Measurements from ENCODE around the gene FAM162B.
"Not testable (repeated sequence)": the region's sequence is repeated elsewhere in the genome, so short reads cannot be mapped to it uniquely, and the experiment has no call there.

Gene FAM162B

GRCh38 chr6:116764961-116765841 is at the start of gene FAM162B:
Gene FAM162B, minus strand, starts transcription at chr6:116765719. Its CDS starts 143 bp downstream, at chr6:116765576.
- DNase-seq = no peak

- DNase-seq = no peak
Observed at GRCh38 chr6:116812051-116812650, 46.6 kb upstream of the FAM162B start.

GRCh38 chr6:116801971-116802370 is 36.5 kb upstream of the FAM162B start:
- DNase-seq = no peak

DNA sequence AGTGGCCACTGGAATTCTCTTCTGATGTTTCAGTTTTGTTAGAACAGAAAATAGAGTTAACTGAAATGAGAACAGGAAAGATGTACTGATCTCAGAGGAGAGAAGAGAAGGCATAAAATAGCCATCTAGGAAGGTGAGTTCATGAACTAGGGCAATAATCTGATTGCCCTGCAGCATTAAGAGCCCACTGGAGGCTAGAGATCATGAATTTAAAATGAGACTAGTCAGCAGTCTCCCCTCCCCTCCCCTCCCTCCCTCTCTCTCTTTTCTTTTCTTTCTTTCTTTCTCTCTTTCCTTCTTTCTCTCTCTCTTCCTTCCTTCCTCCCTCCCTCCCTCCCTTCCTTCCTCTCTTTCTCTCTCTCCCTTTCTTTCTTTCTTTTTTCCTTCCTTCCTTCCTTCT is 34.4 kb upstream of the FAM162B start:
- no peak for DNase-seq

DNA sequence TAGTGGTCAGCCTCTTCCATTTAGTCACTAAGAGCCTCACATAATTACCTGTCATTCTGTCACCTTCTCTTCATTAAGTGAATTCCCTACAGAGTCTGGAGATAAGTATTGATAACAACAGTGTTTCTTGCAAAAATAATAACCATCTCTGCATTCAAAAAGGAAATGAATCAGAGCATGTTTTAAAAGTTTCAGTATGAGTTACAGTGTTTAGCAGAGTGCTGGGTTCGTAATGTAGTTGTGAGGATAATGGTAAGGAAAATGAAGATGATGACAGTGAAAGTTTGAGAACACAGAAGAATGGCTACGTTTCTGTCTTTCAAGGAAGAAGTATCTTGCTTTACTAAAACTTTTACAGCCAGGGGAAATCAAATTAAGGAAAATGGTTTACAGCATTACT is 32.1 kb upstream of the FAM162B start:
- no peak for DNase-seq

DNA sequence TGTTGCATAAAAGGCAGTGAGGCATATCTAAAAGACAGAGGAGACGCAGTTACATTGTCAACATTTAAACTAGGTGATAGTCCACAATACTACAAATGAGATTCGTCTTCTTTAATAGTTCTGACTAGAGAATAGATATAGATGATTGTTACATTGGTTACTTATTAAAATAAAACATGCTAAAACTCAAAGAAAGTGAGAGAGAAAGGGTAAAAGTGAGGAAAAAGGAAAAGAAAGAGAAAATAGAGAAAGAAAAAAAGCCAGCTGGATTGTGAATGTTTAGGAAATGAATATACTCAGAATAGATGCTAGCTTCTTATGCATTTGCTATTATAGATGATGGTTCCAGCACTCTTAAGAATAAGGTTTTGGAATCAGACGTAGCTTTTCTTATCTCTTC is 27.7 kb upstream of the FAM162B start:
- no peak for DNase-seq

DNA sequence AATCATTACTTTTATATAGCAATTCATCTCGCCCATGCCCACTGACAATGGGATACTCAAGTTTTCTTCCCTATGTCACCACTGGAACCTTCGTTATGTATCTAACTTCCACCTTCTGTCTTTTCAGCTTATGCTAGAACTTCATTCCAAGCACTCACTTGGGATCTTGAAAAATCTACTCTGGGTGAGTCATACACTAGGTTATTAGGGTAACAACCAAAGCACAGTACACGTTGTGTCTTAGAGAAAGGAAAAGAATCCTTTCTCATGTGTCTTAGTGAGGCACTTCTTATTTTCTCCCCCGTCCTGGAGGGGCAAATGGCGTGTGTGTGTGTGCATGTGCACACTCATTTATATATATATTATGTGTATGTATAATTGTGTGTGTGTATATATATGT is 18.3 kb upstream of the FAM162B start:
- no peak for DNase-seq

- no peak for DNase-seq
Observed at GRCh38 chr6:116779573-116780164, 14.2 kb upstream of the FAM162B start.

GRCh38 chr6:116773886-116774285 is 8.4 kb upstream of the FAM162B start:
- DNase-seq = no peak

- DNase-seq = no peak
Observed at GRCh38 chr6:116772450-116772849, 6.9 kb upstream of the FAM162B start.

GRCh38 chr6:116767715-116768114 is 2.2 kb upstream of the FAM162B start:
- no peak for DNase-seq

DNA sequence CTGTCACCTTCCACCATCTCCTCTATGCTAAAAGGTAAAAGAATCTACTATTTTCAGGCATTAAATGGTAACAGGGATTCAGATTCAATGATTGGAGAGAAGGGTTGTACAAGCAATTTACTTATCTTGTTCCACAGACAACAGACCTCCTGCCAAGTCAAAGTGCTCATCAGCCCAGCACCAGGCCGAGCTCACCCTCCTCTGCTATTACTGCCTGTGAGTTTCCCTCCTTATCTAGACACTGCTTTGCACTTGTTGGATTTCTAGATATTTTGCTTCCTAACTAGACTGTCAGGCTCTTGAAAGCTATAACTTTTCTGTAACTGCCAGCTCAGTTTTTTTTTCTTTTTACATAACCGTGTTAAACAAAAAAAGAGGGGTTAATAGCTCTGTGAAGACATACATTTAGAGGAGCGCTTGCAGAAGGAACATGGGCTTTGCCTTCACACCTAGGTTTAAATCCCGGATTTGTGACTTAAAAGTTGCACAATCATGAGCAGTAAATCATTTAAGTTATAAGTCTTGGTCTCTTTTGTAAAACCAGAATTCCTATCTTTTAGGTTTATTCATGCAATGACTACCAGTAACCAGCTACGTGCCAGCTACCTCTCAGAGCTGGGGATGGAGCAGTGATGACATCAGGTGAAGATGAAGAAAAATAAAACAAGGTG is 1.1 kb upstream of the FAM162B start:
- DNase-seq = no peak

GRCh38 chr6:116764629-116764960 is 924 bp downstream of the FAM162B start:
- DNase-seq = no peak

DNA sequence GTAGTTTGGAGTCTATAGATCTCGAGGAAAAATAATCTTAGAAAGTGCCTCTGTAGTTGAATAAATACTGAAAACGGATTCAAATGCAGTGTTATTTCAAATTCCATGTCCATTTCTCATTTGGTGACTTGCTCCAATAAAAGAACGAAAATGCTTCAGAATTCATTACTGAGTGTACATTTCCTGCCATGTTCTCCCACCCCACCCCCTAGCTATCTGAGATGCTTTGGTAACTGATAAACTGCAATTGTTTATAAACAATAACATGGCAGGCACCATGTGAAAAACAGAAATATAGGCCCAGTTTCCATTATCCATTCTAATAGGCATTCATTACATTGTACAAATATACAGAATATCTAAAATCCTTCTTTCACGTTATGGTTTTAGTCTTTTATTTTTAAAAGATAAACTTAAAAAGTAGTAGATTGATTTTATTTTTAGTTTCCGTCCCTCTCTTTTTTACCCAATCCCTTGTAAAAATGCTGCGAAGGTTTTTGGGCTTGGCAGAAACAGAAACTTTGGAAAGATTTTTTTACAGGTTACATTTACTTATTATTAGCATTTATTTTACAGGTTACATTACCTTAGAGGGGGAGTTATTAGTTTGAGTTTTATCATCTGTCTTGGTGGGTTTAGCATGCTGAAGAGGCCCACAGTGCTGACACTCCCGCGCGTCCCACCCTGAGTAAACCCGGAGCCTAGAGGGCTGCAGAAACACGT is 1.5 kb downstream of the FAM162B start:
- no peak for DNase-seq

GRCh38 chr6:116763048-116763447 is 2.5 kb downstream of the FAM162B start:
- no peak for DNase-seq

GRCh38 chr6:116762235-116762634 is 3.3 kb downstream of the FAM162B start:
- no peak for DNase-seq

- DNase-seq = no peak
Observed at GRCh38 chr6:116761779-116762178, 3.7 kb downstream of the FAM162B start.

DNA sequence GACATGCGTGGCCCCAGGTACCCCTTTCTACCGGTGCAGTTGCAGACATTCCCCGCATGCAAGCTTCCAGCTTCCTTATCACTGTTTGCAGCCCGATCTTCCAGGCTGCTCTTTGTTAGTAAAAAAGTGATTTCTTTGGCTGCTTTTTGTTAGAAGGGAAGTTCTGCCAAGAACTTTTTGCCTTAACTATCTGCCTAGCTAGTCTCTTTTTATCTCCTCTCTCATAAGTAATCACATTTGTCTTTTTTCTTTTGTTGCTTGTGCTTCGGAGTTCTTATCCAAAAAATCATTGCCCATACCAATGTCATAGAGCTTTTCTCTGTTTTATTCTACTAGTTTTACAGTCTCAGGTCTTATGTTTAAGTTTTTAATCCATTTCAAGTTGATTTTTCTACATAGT is 20.3 kb downstream of the FAM162B start:
- no peak for DNase-seq

DNA sequence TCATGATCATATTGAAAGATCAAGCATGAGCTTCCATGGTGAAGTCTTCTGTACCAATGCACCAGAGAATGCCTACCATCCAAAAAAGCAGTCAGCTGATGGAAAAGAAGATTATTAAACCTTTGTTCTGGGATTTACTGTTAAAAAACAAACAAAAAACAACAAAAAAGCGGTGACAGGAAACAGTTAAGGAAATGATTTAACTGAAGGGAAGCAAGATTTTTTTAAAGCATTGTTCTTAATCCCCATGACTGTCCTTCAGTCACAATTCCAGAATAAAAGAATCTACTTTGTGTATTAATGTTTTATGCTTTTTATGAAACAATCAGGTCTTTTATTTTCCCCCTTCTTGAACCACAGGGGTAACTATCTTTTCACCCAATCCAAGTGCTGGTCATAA is 23.9 kb downstream of the FAM162B start:
- DNase-seq = no peak

GRCh38 chr6:116740486-116740885 is 25.0 kb downstream of the FAM162B start:
- not testable (repeated sequence) for DNase-seq

DNA sequence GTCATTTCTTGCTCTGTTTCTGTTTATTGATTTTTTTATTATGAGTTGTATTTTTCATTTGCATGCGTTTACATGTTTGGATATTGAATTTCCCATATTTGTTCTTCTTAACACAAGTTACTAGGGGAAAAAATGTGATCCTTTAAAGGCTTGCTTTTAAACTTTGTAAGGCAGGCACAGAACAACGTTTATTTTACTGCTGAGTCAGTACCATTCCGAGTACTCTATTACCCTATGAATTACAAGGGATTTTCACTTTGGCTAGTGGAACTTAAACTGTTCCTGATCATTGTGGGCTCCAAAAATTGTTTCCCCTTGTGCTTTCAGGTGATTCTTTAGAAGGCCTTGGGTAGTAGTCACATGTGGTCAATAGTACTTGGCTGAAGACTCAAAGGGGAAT is 28.5 kb downstream of the FAM162B start:
- no peak for DNase-seq

GRCh38 chr6:116730513-116730912 is 35.0 kb downstream of the FAM162B start:
- no peak for DNase-seq

GRCh38 chr6:116726947-116727346 is 38.6 kb downstream of the FAM162B start:
- DNase-seq = no peak

Data from cortex of kidney (tissue), 1 donor.